NCI-H82 treated with DMSO at 0.1 percent for 48 hours (cell line): ENCODE results near the gene MCUB.

Experiments
- DNase-seq: peaks from one replicate; lab custom pipeline; 2025; ENCODE audit not compliant: unreplicated experiment; lab: John Stamatoyannopoulos, UW

Gene MCUB

GRCh38 chr4:109723110-109723509 lies 163.1 kb downstream of the MCUB start:
- DNase-seq, result no peak

DNA sequence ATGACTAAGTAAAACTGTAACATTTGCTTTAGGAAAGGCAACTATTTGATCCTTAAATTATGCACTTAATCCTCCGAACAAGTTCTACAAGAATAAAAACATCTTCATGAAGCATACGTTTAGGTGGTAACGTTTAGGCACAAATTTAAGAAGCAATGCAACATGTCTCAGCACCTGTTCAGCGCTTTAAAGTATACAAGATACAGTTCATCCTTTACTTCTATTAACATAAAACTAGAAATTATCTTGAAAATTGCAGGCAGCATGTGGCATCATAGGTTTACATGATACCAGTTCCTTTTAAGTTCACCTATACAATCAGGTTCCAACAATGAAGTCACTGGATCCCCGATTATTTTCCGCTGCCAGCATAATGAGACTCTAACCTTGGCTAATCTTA lies 168.3 kb downstream of the MCUB start:
- DNase-seq, result no peak

- no peak for DNase-seq
Observed at GRCh38 chr4:109729117-109729717, 169.2 kb downstream of the MCUB start.

DNA sequence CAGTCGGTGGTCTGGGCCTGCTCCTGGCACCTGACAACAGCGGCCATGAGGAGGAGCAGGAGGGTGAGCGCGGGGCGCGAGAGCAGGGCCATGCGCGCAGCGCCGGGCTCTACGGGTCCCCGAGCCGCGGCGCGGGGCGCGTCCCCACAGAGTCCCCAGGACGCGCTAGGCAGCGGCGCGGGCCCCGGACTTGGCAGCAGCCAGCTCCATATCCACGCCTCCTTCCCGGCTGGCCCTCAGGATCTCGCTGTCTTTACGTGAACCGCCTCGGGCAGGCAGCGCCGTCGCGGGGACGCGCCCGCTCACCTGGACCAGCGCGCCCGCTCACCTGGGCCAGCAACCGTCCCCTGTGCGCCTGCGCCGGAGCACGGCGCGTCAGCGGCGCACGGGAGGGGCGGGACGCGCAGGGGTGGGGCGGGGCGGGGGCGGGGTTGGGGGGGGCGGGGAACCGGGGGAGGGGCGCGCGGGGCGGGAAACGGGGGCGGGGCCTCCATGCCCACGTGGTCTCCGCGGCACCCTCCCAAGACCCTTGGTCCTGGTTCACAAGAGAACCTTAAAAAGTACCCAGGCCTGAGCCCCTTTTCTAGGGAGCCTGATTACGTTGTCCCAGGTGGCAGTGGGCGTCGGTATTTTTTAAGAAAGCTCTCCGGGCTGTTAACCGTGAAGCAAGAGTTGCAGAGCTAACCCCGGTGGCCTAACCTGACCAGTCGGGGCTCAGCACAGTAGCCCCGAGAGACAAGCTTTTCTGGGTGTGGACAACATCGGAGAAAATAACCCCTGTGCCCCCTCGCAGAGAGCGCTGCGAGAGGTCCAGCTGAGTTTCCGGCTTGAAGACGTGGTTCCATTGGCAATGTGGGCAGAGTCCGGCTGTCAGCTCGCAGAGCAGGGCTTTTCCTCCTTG lies 169.9 kb downstream of the MCUB start, which contains the start of gene PLA2G12A:
TSS of gene PLA2G12A (minus strand) at position 353 of the 901 bp plus-strand sequence. CDS start at position 92, 261 bp downstream.
- DNase-seq, result no peak

DNA sequence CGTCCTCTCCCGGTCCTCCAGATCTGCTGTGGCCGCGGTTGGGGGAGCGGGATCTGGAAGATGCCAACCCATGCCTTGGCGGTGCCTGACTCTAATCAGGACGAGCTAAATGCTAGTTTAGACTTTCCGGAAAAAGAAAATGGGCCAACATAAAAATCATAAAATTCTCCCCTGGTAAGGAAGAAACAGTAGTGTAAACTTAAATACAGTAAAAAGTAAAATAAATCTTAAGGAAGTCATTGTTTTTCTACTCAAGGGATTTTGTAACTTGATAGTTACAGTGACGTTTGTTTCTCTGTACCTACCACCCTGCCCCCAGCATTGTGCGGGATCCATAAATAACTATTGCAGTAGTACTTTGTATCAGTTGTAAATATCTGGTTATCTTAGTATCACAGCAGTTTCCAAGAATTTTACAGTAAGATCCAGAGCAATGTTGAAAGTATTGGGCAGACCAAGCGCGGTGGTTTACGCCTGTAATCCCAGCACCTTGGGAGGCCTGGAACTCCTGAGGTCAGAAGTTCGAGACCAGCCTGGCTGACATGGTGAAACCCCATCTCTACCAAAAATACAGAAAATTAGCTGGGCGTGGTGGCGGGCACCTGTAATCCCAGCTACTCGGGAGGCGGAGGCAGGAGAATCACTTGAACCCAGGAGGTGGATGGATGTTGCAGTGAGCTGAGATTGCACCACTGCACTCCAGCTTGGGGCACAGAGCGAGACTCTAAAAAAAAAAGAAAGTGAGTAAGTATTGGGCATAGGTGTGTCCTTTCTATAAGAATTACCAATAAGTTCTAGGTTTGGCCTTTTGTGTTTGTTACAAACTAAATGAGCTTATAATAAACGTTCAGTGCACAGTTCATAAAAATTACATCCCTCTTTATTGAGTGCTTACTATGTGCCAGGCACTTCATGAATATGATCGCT lies 170.8 kb downstream of the MCUB start:
- DNase-seq, result no peak

DNA sequence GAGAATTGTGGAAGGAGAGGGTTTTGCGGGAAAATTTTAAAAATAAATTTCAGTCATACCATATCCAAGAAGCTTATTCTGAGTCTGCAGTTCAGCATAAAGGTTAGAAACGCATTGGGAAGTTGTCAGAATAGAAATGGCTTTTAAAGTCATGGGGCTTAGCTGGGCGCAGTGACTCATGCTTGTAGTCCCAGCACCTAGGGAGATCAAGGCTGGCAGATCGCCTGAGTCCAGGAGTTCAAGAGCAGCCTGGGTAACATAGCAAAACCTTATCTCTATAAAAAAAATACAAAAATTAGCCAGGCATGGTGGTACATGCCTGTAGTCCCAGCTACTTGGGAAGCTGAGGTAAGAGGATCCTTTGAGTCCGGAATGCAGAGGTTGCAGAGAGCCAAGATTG lies 173.7 kb downstream of the MCUB start:
- DNase-seq, result no peak

- peak; percentile 74 for DNase-seq
Observed at GRCh38 chr4:109735566-109736365, 175.7 kb downstream of the MCUB start.
